ENCODE measurements around the gene FCGR2B.
"Not testable (repeated sequence)": the region's sequence is repeated elsewhere in the genome, so short reads cannot be mapped to it uniquely, and the experiment has no call there.

Gene FCGR2B

GRCh38 chr1:161647507-161648360 lies 15.2 kb upstream of the FCGR2B start:
- not testable (repeated sequence) for DNase-seq (ENCODE audit: low spot score)

GRCh38 chr1:161653541-161653940 lies 9.4 kb upstream of the FCGR2B start:
- not testable (repeated sequence) for DNase-seq (ENCODE audit: low spot score)

GRCh38 chr1:161653971-161654370 lies 9.0 kb upstream of the FCGR2B start:
- not testable (repeated sequence) for DNase-seq (ENCODE audit: low spot score)

- not testable (repeated sequence) for DNase-seq (ENCODE audit: low spot score)
These were observed 4.4 kb upstream of the FCGR2B start for GRCh38 chr1:161658524-161658923.

- DNase-seq (ENCODE audit: low spot score) = not testable (repeated sequence)
These were observed 1.2 kb upstream of the FCGR2B start for GRCh38 chr1:161661660-161662311.

GRCh38 chr1:161663569-161663968 lies 626 bp downstream of the FCGR2B start:
- DNase-seq (ENCODE audit: low spot score) = not testable (repeated sequence)

- DNase-seq (ENCODE audit: low spot score) = not testable (repeated sequence)
These were observed 1.7 kb downstream of the FCGR2B start for GRCh38 chr1:161664689-161665088.

- not testable (repeated sequence) for DNase-seq (ENCODE audit: low spot score)
These were observed 8.4 kb downstream of the FCGR2B start for GRCh38 chr1:161671045-161672020.

GRCh38 chr1:161673437-161673836 lies 10.5 kb downstream of the FCGR2B start:
- DNase-seq (ENCODE audit: low spot score) = not testable (repeated sequence)

- DNase-seq (ENCODE audit: low spot score) = not testable (repeated sequence)
These were observed 11.5 kb downstream of the FCGR2B start for GRCh38 chr1:161674447-161674846.

- DNase-seq (ENCODE audit: low spot score) = not testable (repeated sequence)
These were observed 12.0 kb downstream of the FCGR2B start for GRCh38 chr1:161674908-161675307.

- DNase-seq (ENCODE audit: low spot score) = no peak
These were observed 13.5 kb downstream of the FCGR2B start for GRCh38 chr1:161676441-161676840.

GRCh38 chr1:161676958-161677689 lies 14.2 kb downstream of the FCGR2B start:
- DNase-seq (ENCODE audit: low spot score) = no peak

GRCh38 chr1:161678500-161678899 lies 15.6 kb downstream of the FCGR2B start:
- DNase-seq (ENCODE audit: low spot score) = no peak

- DNase-seq (ENCODE audit: low spot score) = no peak
These were observed 18.9 kb downstream of the FCGR2B start for GRCh38 chr1:161681879-161682278.

- DNase-seq (ENCODE audit: low spot score) = no peak
These were observed 26.0 kb downstream of the FCGR2B start for GRCh38 chr1:161688946-161689345.

- DNase-seq (ENCODE audit: low spot score) = no peak
These were observed 28.9 kb downstream of the FCGR2B start for GRCh38 chr1:161691846-161692245.

GRCh38 chr1:161693020-161693712 lies 30.2 kb downstream of the FCGR2B start:
- not testable (repeated sequence) for DNase-seq (ENCODE audit: low spot score)

- not testable (repeated sequence) for DNase-seq (ENCODE audit: low spot score)
These were observed 35.4 kb downstream of the FCGR2B start for GRCh38 chr1:161698302-161698701.

GRCh38 chr1:161702250-161702649 lies 39.3 kb downstream of the FCGR2B start:
- DNase-seq (ENCODE audit: low spot score) = no peak

GRCh38 chr1:161705537-161705936 lies 42.6 kb downstream of the FCGR2B start:
- DNase-seq (ENCODE audit: low spot score) = no peak
